ENCODE results near the gene EIF5A.
A peak's percentile ranks its signal among the peaks of the same experiment; 100 is the strongest.

EIF5A gene

GRCh38 chr17:7354262-7354843 is 46.9 kb downstream of the EIF5A start:
- Histone ChIP-seq H3K27me3 (ENCODE audit: control insufficient read depth in 2 of 2, insufficient read depth in 2 of 2, low read length in 2 of 2) (no peaks in the 10 kb centered on the region), H3K9me3 (ENCODE audit: control insufficient read depth in 2 of 2, low read length in 2 of 2) (no peaks in the 10 kb centered on the region), H3K27ac (ENCODE audit: low read depth in 2 of 2, low read length in 2 of 2) (no peak overlapping the region), H3K36me3 (ENCODE audit: control insufficient read depth in 2 of 2, insufficient read depth in 2 of 2, low read length in 2 of 2) (no peaks in the 10 kb centered on the region), H3K4me3 (ENCODE audit: low read length in 2 of 2) (no peak overlapping the region), H3K4me1 (ENCODE audit: control insufficient read depth in 2 of 2, insufficient read depth in 2 of 2, low read length in 2 of 2) (peaks cover 27 to 39% of the 10 kb centered on the region in 2 donors), H3K9ac (ENCODE audit: low read depth in 1 of 2, low read length in 2 of 2) (peak overlapping the region in 1 of 2 donors; percentile 34)

DNA sequence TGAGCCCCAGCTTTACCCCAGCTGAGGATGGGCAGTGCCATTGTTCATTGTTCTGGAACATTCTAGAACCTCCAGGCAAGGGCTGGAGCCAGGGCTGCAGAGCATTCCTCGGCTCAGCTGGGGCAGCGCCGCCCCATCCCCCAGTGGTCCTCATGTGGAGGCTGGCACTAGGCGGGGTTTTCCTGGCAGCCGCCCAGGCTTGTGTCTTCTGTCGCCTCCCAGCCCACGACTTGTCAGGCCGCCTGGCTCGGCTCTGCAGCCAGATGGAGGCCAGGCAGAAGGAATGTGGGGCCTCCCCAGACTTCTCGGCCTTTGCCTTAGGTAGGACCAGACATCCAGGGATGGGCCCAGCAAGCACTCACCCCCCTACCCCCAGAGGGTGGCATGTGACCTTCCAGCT is 47.6 kb downstream of the EIF5A start, which contains the start of gene TMEM95:
Gene TMEM95, plus strand, starts transcription at position 104 of the 400 bp plus-strand sequence. Its CDS starts 49 bp downstream, at position 153.
- H3K27ac ChIP-seq (ENCODE audit: low read depth in 2 of 2, low read length in 2 of 2): peak within 1 kb of the TSS in 1 of 2 donors; percentile 61
- peaks cover 22 to 35% of the 10 kb centered on the region in 2 donors for H3K4me1 ChIP-seq (ENCODE audit: control insufficient read depth in 2 of 2, insufficient read depth in 2 of 2, low read length in 2 of 2)
- peak within 1 kb of the TSS; percentile 24 to 34 for H3K9ac ChIP-seq (ENCODE audit: low read depth in 1 of 2, low read length in 2 of 2)
- no peaks in the 10 kb centered on the region for H3K9me3 ChIP-seq (ENCODE audit: control insufficient read depth in 2 of 2, low read length in 2 of 2)
- H3K4me3 ChIP-seq (ENCODE audit: low read length in 2 of 2): no peak within 1 kb of the TSS
- H3K27me3 ChIP-seq (ENCODE audit: control insufficient read depth in 2 of 2, insufficient read depth in 2 of 2, low read length in 2 of 2): no peaks in the 10 kb centered on the region
- H3K36me3 ChIP-seq (ENCODE audit: control insufficient read depth in 2 of 2, insufficient read depth in 2 of 2, low read length in 2 of 2): no peaks in the 10 kb centered on the region

DNA sequence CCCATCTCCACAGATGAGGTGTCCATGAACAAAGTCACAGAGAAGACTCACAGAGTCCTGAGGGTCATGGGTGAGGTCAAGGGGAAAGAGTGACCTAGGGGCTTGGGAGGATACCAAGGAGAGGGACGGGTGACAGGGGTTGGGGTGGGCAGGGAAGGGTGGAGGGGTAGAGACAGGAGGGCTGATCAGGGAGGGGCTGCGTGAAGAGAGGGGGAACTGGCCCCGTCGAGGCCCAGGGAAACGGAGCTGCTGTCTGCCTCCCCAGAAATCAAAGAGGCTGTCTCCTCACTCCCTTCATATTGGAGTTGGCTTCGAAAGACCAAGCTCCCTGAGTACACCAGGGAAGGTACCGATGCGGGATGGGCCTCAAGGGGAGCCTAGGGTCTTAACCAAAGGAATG is 48.1 kb downstream of the EIF5A start:
- peaks cover 22 to 32% of the 10 kb centered on the region in 2 donors for H3K4me1 ChIP-seq (ENCODE audit: control insufficient read depth in 2 of 2, insufficient read depth in 2 of 2, low read length in 2 of 2)
- H3K27me3 ChIP-seq (ENCODE audit: control insufficient read depth in 2 of 2, insufficient read depth in 2 of 2, low read length in 2 of 2): no peaks in the 10 kb centered on the region
- peak overlapping the region in 1 of 2 donors; percentile 24 for H3K9ac ChIP-seq (ENCODE audit: low read depth in 1 of 2, low read length in 2 of 2)
- H3K36me3 ChIP-seq (ENCODE audit: control insufficient read depth in 2 of 2, insufficient read depth in 2 of 2, low read length in 2 of 2): no peaks in the 10 kb centered on the region
- H3K9me3 ChIP-seq (ENCODE audit: control insufficient read depth in 2 of 2, low read length in 2 of 2): no peaks in the 10 kb centered on the region
- peak overlapping the region in 1 of 2 donors; percentile 61 for H3K27ac ChIP-seq (ENCODE audit: low read depth in 2 of 2, low read length in 2 of 2)
- H3K4me3 ChIP-seq (ENCODE audit: low read length in 2 of 2): no peak overlapping the region

DNA sequence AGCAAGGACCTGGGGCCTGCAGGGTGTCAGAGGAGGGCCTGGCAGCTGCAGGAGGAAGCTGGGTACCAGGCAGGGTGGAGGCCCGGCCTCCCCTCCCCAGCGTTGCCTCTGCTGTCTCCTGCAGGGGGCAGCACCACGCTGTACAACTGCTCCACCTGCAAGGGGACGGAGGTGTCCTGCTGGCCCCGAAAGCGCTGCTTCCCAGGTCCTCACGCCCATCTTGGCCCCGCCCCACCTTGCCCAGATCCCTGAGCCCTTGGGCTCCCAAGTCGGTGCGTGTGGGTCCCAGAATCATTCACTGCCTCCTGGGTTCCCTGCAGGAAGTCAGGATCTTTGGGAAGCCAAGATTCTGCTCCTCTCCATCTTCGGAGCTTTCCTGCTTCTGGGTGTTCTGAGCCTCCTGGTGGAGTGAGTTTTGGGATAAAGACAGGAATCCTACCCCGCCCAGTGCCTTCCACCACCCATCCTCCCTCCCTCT is 48.7 kb downstream of the EIF5A start:
- H3K9me3 ChIP-seq (ENCODE audit: control insufficient read depth in 2 of 2, low read length in 2 of 2): no peaks in the 10 kb centered on the region
- peak overlapping the region in 1 of 2 donors; percentile 24 for H3K9ac ChIP-seq (ENCODE audit: low read depth in 1 of 2, low read length in 2 of 2)
- H3K27ac ChIP-seq (ENCODE audit: low read depth in 2 of 2, low read length in 2 of 2): peak overlapping the region in 1 of 2 donors; percentile 61

DNA sequence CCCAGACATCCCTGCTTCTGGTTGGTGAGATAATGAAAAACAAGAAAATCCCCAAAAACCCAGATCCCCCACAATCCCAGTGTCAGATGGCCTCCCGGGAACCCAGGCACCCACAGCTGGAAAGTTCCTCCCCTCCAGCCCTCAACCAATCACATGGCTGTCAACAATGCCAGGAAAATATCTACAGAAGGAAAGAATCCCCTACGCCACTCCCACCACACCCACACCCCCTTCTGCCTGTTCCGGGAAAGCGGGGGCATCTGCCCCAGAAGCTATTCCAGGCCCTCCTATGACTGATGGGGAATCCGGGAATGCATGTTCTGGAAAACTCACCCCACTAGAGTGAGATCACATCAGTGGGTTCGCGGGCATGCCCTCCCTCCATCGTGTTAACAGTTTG is 49.3 kb downstream of the EIF5A start:
- Histone ChIP-seq H3K9me3 (ENCODE audit: control insufficient read depth in 2 of 2, low read length in 2 of 2) (no peaks in the 10 kb centered on the region), H3K27me3 (ENCODE audit: control insufficient read depth in 2 of 2, insufficient read depth in 2 of 2, low read length in 2 of 2) (peaks cover 0 to under 1% of the 10 kb centered on the region in 2 donors), H3K4me3 (ENCODE audit: low read length in 2 of 2) (no peak overlapping the region), H3K4me1 (ENCODE audit: control insufficient read depth in 2 of 2, insufficient read depth in 2 of 2, low read length in 2 of 2) (peaks cover 17 to 26% of the 10 kb centered on the region in 2 donors), H3K27ac (ENCODE audit: low read depth in 2 of 2, low read length in 2 of 2) (peak overlapping the region; percentile 61 to 67), H3K9ac (ENCODE audit: low read depth in 1 of 2, low read length in 2 of 2) (peak overlapping the region in 1 of 2 donors; percentile 17), H3K36me3 (ENCODE audit: control insufficient read depth in 2 of 2, insufficient read depth in 2 of 2, low read length in 2 of 2) (no peaks in the 10 kb centered on the region)

More for the DNA sequence above, 48.7 kb downstream of the EIF5A start:
- Histone ChIP-seq H3K4me1 (ENCODE audit: control insufficient read depth in 2 of 2, insufficient read depth in 2 of 2, low read length in 2 of 2) (peaks cover 18 to 29% of the 10 kb centered on the region in 2 donors), H3K27me3 (ENCODE audit: control insufficient read depth in 2 of 2, insufficient read depth in 2 of 2, low read length in 2 of 2) (no peaks in the 10 kb centered on the region), H3K4me3 (ENCODE audit: low read length in 2 of 2) (peak overlapping the region in 1 of 2 donors; percentile 41), H3K36me3 (ENCODE audit: control insufficient read depth in 2 of 2, insufficient read depth in 2 of 2, low read length in 2 of 2) (no peaks in the 10 kb centered on the region)

DNA sequence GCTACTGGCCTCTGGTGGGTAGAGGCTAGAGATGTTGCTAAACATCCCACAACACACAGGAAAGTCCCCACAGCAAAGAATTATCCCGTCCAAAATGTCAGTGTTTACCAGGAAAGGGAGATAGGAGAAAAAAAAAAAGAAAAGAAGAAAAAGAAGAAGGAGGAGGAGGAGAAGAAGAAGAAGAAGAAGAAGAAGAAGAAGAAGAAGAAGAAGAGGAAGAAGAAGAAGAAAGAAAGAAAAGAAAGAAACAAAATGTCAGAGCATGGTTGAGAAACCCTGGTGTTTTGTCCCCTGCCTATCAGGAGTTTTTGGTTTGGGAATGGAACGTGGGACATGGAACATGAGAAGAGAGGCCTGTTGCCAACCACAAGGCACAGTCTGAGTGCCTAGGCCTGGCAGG is 50.0 kb downstream of the EIF5A start:
- Histone ChIP-seq H3K27me3 (ENCODE audit: control insufficient read depth in 2 of 2, insufficient read depth in 2 of 2, low read length in 2 of 2) (peaks cover 0 to 2% of the 10 kb centered on the region in 2 donors), H3K27ac (ENCODE audit: low read depth in 2 of 2, low read length in 2 of 2) (peak overlapping the region; percentile 61 to 67)

GRCh38 chr17:7361906-7362305 is 54.5 kb downstream of the EIF5A start:
- peaks cover 0 to 2% of the 10 kb centered on the region in 2 donors for H3K27me3 ChIP-seq (ENCODE audit: control insufficient read depth in 2 of 2, insufficient read depth in 2 of 2, low read length in 2 of 2)
- no peaks in the 10 kb centered on the region for H3K9me3 ChIP-seq (ENCODE audit: control insufficient read depth in 2 of 2, low read length in 2 of 2)
- no peaks in the 10 kb centered on the region for H3K36me3 ChIP-seq (ENCODE audit: control insufficient read depth in 2 of 2, insufficient read depth in 2 of 2, low read length in 2 of 2)
- no peak overlapping the region for H3K27ac ChIP-seq (ENCODE audit: low read depth in 2 of 2, low read length in 2 of 2)
- H3K9ac ChIP-seq (ENCODE audit: low read depth in 1 of 2, low read length in 2 of 2): no peak overlapping the region
- H3K4me3 ChIP-seq (ENCODE audit: low read length in 2 of 2): no peak overlapping the region
- no peaks in the 10 kb centered on the region for H3K4me1 ChIP-seq (ENCODE audit: control insufficient read depth in 2 of 2, insufficient read depth in 2 of 2, low read length in 2 of 2)

More for the DNA sequence above, 50.0 kb downstream of the EIF5A start:
- H3K36me3 ChIP-seq (ENCODE audit: control insufficient read depth in 2 of 2, insufficient read depth in 2 of 2, low read length in 2 of 2): no peaks in the 10 kb centered on the region
- no peak overlapping the region for H3K9ac ChIP-seq (ENCODE audit: low read depth in 1 of 2, low read length in 2 of 2)
- H3K4me3 ChIP-seq (ENCODE audit: low read length in 2 of 2): no peak overlapping the region
- no peaks in the 10 kb centered on the region for H3K9me3 ChIP-seq (ENCODE audit: control insufficient read depth in 2 of 2, low read length in 2 of 2)
- peaks cover 14 to 25% of the 10 kb centered on the region in 2 donors for H3K4me1 ChIP-seq (ENCODE audit: control insufficient read depth in 2 of 2, insufficient read depth in 2 of 2, low read length in 2 of 2)
